HEK293 (cell line): ENCODE measurements around the gene DENND4B.
A peak's percentile ranks its signal among the peaks of the same experiment; 100 is the strongest.

Source experiments
- EGR2 ChIP-seq: fragments of 450-650 bp; formaldehyde crosslinking; IDR thresholded peaks from 2 replicates; pipeline ENCODE4 v1.5.1; 2016; ENCODE audit warnings: low read depth, missing biosample characterization, missing genetic modification characterization
- SCRT1 ChIP-seq: fragments of 450-650 bp; formaldehyde crosslinking; IDR thresholded peaks from 2 replicates; pipeline ENCODE4 v1.5.1; 2016; ENCODE audit warnings: missing biosample characterization, missing genetic modification characterization, borderline replicate concordance
- SP2 ChIP-seq: fragments of 450-650 bp; formaldehyde crosslinking; IDR thresholded peaks from 2 replicates; pipeline ENCODE4 v1.5.1; 2016; ENCODE audit warnings: missing biosample characterization, missing genetic modification characterization
- ZBTB1 ChIP-seq: fragments of 450-650 bp; formaldehyde crosslinking; IDR thresholded peaks from 2 replicates; pipeline ENCODE4 v1.5.1; 2016; ENCODE audit warnings: missing biosample characterization, missing genetic modification characterization
- ZEB2 ChIP-seq: fragments of 450-650 bp; formaldehyde crosslinking; IDR thresholded peaks from 2 replicates; pipeline ENCODE4 v1.5.1; 2016; ENCODE audit warnings: missing biosample characterization, missing genetic modification characterization
- ZFHX2 ChIP-seq: fragments of 450-650 bp; formaldehyde crosslinking; conservative IDR thresholded peaks from 2 replicates; pipeline ENCODE4 v1.5.1; 2016; ENCODE audit warnings: missing biosample characterization, missing genetic modification characterization
- ZFP3 ChIP-seq: fragments of 450-650 bp; formaldehyde crosslinking; IDR thresholded peaks from 2 replicates; pipeline ENCODE4 v1.5.1; 2016; ENCODE audit warnings: low read depth, missing biosample characterization, missing genetic modification characterization
- ZFP41 ChIP-seq: fragments of 450-650 bp; formaldehyde crosslinking; IDR thresholded peaks from 2 replicates; pipeline ENCODE4 v1.5.1; 2016; ENCODE audit warnings: missing biosample characterization, missing genetic modification characterization, borderline replicate concordance
- ZNF112 ChIP-seq: fragments of 450-650 bp; formaldehyde crosslinking; IDR thresholded peaks from 2 replicates; pipeline ENCODE4 v1.5.0; 2017; ENCODE audit warnings: missing biosample characterization, missing genetic modification characterization
- ZNF114 ChIP-seq: fragments of 450-650 bp; formaldehyde crosslinking; IDR thresholded peaks from 2 replicates; pipeline ENCODE4 v1.5.0; 2017; ENCODE audit warnings: missing biosample characterization, missing genetic modification characterization
- ZNF146 ChIP-seq: fragments of 450-650 bp; formaldehyde crosslinking; IDR thresholded peaks from 2 replicates; pipeline ENCODE4 v1.5.1; 2016; ENCODE audit warnings: missing biosample characterization, missing genetic modification characterization
- ZNF174 ChIP-seq: fragments of 450-650 bp; formaldehyde crosslinking; IDR thresholded peaks from 2 replicates; pipeline ENCODE4 v1.5.0; 2017; ENCODE audit warnings: missing biosample characterization, mild to moderate bottlenecking, missing genetic modification characterization
- ZNF366 ChIP-seq: fragments of 450-650 bp; formaldehyde crosslinking; conservative IDR thresholded peaks from 2 replicates; pipeline ENCODE4 v1.5.1; 2016; ENCODE audit warnings: missing biosample characterization, missing genetic modification characterization
- ZNF37A ChIP-seq: fragments of 450-650 bp; IDR thresholded peaks from 2 replicates; pipeline ENCODE4 v1.5.1; 2018; ENCODE audit warnings: missing biosample characterization, missing genetic modification characterization
- ZNF510 ChIP-seq: fragments of 450-650 bp; formaldehyde crosslinking; IDR thresholded peaks from 2 replicates; pipeline ENCODE4 v1.5.1; 2018; ENCODE audit warnings: mild to moderate bottlenecking, missing genetic modification characterization, missing biosample characterization; ENCODE audit not compliant: insufficient replicate concordance
- ZNF555 ChIP-seq: fragments of 450-650 bp; formaldehyde crosslinking; conservative IDR thresholded peaks from 2 replicates; pipeline ENCODE4 v1.5.1; 2017; ENCODE audit warnings: missing biosample characterization, mild to moderate bottlenecking, missing genetic modification characterization, inconsistent platforms
- ZNF600 ChIP-seq: fragments of 450-650 bp; formaldehyde crosslinking; IDR thresholded peaks from 2 replicates; pipeline ENCODE4 v1.5.1; 2016; ENCODE audit warnings: missing biosample characterization, missing genetic modification characterization
- ZNF610 ChIP-seq: fragments of 450-650 bp; formaldehyde crosslinking; IDR thresholded peaks from 2 replicates; pipeline ENCODE4 v1.5.1; 2016; ENCODE audit warnings: missing biosample characterization, missing genetic modification characterization, borderline replicate concordance
- ZNF621 ChIP-seq: fragments of 450-650 bp; formaldehyde crosslinking; IDR thresholded peaks from 2 replicates; pipeline ENCODE4 v1.5.1; 2017; ENCODE audit warnings: missing biosample characterization, missing genetic modification characterization
- ZNF624 ChIP-seq: fragments of 450-650 bp; formaldehyde crosslinking; IDR thresholded peaks from 2 replicates; pipeline ENCODE4 v1.5.1; 2017; ENCODE audit warnings: missing biosample characterization, missing genetic modification characterization
- ZNF701 ChIP-seq: fragments of 450-650 bp; formaldehyde crosslinking; IDR thresholded peaks from 2 replicates; pipeline ENCODE4 v1.5.1; 2016; ENCODE audit warnings: missing biosample characterization, missing genetic modification characterization
- ZNF777 ChIP-seq: fragments of 450-650 bp; formaldehyde crosslinking; IDR thresholded peaks from 2 replicates; pipeline ENCODE4 v1.5.1; 2017; ENCODE audit warnings: missing biosample characterization, missing genetic modification characterization, borderline replicate concordance
- ZNF785 ChIP-seq: fragments of 450-650 bp; formaldehyde crosslinking; IDR thresholded peaks from 2 replicates; pipeline ENCODE4 v1.5.1; 2016; ENCODE audit warnings: missing biosample characterization, missing genetic modification characterization
- ZNF791 ChIP-seq: fragments of 450-650 bp; formaldehyde crosslinking; IDR thresholded peaks from 2 replicates; pipeline ENCODE4 v1.5.1; 2016; ENCODE audit warnings: missing biosample characterization, missing genetic modification characterization
- ZNF792 ChIP-seq: fragments of 450-650 bp; formaldehyde crosslinking; IDR thresholded peaks from 2 replicates; pipeline ENCODE4 v1.5.1; 2016; ENCODE audit warnings: missing biosample characterization, missing genetic modification characterization
- TF ChIP-seq, protein P1 (sequence below): fragments of 450-650 bp; formaldehyde crosslinking; IDR thresholded peaks from 2 replicates; pipeline ENCODE4 v1.5.1; 2016; ENCODE audit warnings: missing biosample characterization, missing genetic modification characterization, low read depth
- TF ChIP-seq, protein P2 (sequence below): fragments of 450-650 bp; formaldehyde crosslinking; IDR thresholded peaks from 2 replicates; pipeline ENCODE4 v1.5.1; 2016; ENCODE audit warnings: missing biosample characterization, missing genetic modification characterization
- TF ChIP-seq, protein P3 (sequence below): fragments of 450-650 bp; formaldehyde crosslinking; IDR thresholded peaks from 2 replicates; pipeline ENCODE4 v1.5.1; 2016; ENCODE audit warnings: missing biosample characterization, missing genetic modification characterization, low read depth
- TF ChIP-seq, protein P4 (sequence below): fragments of 450-650 bp; formaldehyde crosslinking; IDR thresholded peaks from 2 replicates; pipeline ENCODE4 v1.5.1; 2016; ENCODE audit warnings: missing biosample characterization, missing genetic modification characterization, borderline replicate concordance
- TF ChIP-seq, protein P5 (sequence below): fragments of 450-650 bp; formaldehyde crosslinking; IDR thresholded peaks from 2 replicates; pipeline ENCODE4; 2016; ENCODE audit warnings: missing biosample characterization, missing genetic modification characterization
- TF ChIP-seq, protein P6 (sequence below): fragments of 450-650 bp; formaldehyde crosslinking; IDR thresholded peaks from 2 replicates; pipeline ENCODE4 v1.5.1; 2017; ENCODE audit warnings: missing biosample characterization, missing genetic modification characterization

DENND4B gene

DNA sequence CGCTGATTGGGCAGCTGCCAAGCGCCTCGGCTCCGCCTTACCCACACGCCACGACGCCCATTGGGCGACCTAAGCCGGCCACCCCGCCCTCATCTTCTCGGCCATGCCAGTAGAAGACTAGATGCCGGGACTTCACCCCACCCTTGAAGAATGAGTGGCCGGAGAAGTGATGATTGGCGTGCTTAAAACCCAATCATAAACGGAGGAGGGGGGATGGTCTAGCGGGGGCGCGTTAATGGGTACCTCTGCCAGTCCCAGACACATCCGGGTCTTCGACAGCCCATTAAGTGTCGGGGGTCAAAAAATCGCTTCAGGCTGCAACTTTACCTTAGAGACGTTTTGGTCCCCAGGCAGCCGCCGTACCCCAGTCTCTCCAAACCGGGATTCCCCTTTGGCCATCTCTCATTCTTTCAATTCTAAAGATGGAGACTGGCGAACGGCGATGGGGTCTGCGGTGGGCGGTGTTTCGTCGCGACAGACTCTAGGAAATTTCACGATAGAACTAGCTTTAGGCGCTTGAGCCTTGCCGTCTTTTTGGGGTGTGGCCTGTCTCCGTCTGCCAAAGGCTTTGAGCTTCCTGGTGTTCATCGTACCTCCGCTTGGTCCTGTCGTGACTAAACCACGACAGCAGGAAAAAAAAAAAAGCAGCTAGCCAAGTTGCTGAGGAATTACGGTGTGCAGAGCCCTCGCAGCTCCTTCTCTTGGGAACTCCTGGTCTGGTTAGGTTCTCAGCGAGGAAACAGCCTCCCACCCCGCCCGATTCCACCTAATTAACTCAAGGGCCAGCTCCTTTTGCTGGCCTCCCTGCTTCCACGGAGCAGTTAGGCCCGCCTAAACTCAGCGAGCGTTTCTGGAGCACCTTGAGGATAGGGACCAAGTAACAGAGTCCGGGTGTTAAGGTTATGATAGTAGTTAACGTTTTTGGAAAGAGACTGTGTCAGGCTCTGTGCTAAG, 23.3 kb downstream of the DENND4B start, which contains the start of gene GATAD2B (continued):
- TF ChIP-seq, protein P1, sequence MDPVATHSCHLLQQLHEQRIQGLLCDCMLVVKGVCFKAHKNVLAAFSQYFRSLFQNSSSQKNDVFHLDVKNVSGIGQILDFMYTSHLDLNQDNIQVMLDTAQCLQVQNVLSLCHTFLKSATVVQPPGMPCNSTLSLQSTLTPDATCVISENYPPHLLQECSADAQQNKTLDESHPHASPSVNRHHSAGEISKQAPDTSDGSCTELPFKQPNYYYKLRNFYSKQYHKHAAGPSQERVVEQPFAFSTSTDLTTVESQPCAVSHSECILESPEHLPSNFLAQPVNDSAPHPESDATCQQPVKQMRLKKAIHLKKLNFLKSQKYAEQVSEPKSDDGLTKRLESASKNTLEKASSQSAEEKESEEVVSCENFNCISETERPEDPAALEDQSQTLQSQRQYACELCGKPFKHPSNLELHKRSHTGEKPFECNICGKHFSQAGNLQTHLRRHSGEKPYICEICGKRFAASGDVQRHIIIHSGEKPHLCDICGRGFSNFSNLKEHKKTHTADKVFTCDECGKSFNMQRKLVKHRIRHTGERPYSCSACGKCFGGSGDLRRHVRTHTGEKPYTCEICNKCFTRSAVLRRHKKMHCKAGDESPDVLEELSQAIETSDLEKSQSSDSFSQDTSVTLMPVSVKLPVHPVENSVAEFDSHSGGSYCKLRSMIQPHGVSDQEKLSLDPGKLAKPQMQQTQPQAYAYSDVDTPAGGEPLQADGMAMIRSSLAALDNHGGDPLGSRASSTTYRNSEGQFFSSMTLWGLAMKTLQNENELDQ (tag by site-specific recombination), result no peak
- TF ChIP-seq ZNF792 (tag by site-specific recombination) (0 out of 2 replicates have a peak, but pooled peaks have one; percentile 34), ZFP41 (tag by site-specific recombination) (no peak), SP2 (tag by site-specific recombination) (peak; percentile 97), ZNF624 (tag by site-specific recombination) (no peak), ZNF777 (tag by site-specific recombination) (peak; percentile 27; the same call in 1 of the 2 replicates), ZFHX2 (tag by site-specific recombination) (no peak), ZNF366 (no peak), SCRT1 (no peak), ZNF785 (tag by site-specific recombination) (no peak), EGR2 (no peak; the same call in none of the 2 replicates), ZNF791 (tag by site-specific recombination) (no peak), ZNF555 (tag by site-specific recombination) (no peak), ZFP3 (no peak), ZBTB1 (tag by site-specific recombination) (no peak), ZNF610 (tag by site-specific recombination) (peak; percentile 75; the same call in 1 of the 2 replicates), ZNF114 (no peak), ZNF146 (tag by site-specific recombination) (no peak), ZEB2 (peak; percentile 86), ZNF37A (tag by site-specific recombination) (no peak), ZNF701 (tag by site-specific recombination) (no peak), ZNF621 (tag by site-specific recombination) (no peak), ZNF174 (tag by site-specific recombination) (no peak), ZNF112 (no peak), ZNF510 (tag by site-specific recombination) (no peak), ZNF600 (tag by site-specific recombination) (peak; percentile 33; the same call in 1 of the 2 replicates)
- TF ChIP-seq, protein P2, sequence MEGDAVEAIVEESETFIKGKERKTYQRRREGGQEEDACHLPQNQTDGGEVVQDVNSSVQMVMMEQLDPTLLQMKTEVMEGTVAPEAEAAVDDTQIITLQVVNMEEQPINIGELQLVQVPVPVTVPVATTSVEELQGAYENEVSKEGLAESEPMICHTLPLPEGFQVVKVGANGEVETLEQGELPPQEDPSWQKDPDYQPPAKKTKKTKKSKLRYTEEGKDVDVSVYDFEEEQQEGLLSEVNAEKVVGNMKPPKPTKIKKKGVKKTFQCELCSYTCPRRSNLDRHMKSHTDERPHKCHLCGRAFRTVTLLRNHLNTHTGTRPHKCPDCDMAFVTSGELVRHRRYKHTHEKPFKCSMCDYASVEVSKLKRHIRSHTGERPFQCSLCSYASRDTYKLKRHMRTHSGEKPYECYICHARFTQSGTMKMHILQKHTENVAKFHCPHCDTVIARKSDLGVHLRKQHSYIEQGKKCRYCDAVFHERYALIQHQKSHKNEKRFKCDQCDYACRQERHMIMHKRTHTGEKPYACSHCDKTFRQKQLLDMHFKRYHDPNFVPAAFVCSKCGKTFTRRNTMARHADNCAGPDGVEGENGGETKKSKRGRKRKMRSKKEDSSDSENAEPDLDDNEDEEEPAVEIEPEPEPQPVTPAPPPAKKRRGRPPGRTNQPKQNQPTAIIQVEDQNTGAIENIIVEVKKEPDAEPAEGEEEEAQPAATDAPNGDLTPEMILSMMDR (tag by site-specific recombination), result no peak
- TF ChIP-seq, protein P3, sequence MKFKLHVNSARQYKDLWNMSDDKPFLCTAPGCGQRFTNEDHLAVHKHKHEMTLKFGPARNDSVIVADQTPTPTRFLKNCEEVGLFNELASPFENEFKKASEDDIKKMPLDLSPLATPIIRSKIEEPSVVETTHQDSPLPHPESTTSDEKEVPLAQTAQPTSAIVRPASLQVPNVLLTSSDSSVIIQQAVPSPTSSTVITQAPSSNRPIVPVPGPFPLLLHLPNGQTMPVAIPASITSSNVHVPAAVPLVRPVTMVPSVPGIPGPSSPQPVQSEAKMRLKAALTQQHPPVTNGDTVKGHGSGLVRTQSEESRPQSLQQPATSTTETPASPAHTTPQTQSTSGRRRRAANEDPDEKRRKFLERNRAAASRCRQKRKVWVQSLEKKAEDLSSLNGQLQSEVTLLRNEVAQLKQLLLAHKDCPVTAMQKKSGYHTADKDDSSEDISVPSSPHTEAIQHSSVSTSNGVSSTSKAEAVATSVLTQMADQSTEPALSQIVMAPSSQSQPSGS (tag by site-specific recombination), result no peak
- TF ChIP-seq, protein P4, sequence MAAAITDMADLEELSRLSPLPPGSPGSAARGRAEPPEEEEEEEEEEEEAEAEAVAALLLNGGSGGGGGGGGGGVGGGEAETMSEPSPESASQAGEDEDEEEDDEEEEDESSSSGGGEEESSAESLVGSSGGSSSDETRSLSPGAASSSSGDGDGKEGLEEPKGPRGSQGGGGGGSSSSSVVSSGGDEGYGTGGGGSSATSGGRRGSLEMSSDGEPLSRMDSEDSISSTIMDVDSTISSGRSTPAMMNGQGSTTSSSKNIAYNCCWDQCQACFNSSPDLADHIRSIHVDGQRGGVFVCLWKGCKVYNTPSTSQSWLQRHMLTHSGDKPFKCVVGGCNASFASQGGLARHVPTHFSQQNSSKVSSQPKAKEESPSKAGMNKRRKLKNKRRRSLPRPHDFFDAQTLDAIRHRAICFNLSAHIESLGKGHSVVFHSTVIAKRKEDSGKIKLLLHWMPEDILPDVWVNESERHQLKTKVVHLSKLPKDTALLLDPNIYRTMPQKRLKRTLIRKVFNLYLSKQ (tag by site-specific recombination), result no peak
- TF ChIP-seq, protein P5, sequence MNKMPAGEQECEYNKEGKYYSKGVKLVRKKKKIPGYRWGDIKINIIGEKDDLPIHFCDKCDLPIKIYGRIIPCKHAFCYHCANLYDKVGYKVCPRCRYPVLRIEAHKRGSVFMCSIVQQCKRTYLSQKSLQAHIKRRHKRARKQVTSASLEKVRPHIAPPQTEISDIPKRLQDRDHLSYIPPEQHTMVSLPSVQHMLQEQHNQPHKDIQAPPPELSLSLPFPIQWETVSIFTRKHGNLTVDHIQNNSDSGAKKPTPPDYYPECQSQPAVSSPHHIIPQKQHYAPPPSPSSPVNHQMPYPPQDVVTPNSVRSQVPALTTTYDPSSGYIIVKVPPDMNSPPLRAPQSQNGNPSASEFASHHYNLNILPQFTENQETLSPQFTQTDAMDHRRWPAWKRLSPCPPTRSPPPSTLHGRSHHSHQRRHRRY (tag by site-specific recombination), result no peak
- TF ChIP-seq, protein P6, sequence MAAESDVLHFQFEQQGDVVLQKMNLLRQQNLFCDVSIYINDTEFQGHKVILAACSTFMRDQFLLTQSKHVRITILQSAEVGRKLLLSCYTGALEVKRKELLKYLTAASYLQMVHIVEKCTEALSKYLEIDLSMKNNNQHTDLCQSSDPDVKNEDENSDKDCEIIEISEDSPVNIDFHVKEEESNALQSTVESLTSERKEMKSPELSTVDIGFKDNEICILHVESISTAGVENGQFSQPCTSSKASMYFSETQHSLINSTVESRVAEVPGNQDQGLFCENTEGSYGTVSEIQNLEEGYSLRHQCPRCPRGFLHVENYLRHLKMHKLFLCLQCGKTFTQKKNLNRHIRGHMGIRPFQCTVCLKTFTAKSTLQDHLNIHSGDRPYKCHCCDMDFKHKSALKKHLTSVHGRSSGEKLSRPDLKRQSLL, result peak; percentile 94
